Measurements from ENCODE around the gene TTC28. TPM values are rescaled to one million over a fixed set of nuclear protein-coding genes. Genes with fewer than 3 reads are reported as not detected.

Gene TTC28
- total and polyA plus RNA-seq, 8 donors = 2.2 to 18.6 (median 11.5) TPM

DNA sequence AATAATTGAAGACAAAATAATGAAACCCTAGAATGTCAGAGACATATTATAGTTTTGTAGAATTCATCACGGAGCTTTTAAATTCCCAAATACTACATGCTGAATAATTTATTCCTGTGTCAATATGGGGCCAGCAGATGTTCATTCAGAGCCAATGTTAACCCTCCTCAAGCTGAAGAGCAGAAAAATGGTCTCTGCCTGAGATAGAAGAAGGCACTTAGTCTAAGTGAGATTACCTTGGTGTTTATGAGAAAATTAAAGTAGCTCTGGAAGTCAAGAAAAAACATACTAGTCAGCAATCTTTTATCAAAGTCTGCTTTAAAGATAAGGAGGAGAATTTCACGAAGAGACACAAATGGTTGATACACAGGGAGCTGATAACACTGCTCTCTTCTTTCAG, 328.2 kb downstream of the TTC28 start:
- H3K9me3 ChIP-seq = no peaks in the 10 kb centered on the region
- H3K27ac ChIP-seq = no peak overlapping the region
- no peak for FAIRE-seq
- no peak for DNase-seq
- TF ChIP-seq, protein P1, sequence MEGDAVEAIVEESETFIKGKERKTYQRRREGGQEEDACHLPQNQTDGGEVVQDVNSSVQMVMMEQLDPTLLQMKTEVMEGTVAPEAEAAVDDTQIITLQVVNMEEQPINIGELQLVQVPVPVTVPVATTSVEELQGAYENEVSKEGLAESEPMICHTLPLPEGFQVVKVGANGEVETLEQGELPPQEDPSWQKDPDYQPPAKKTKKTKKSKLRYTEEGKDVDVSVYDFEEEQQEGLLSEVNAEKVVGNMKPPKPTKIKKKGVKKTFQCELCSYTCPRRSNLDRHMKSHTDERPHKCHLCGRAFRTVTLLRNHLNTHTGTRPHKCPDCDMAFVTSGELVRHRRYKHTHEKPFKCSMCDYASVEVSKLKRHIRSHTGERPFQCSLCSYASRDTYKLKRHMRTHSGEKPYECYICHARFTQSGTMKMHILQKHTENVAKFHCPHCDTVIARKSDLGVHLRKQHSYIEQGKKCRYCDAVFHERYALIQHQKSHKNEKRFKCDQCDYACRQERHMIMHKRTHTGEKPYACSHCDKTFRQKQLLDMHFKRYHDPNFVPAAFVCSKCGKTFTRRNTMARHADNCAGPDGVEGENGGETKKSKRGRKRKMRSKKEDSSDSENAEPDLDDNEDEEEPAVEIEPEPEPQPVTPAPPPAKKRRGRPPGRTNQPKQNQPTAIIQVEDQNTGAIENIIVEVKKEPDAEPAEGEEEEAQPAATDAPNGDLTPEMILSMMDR (IDR thresholded peaks at IDR 0.05) = no peak
- WGBS, 2 donors = 31% methylated on average over 2 of the region's 2 CpGs
- no peak overlapping the region for H3K4me3 ChIP-seq
- ATAC-seq = no peak
- no peaks in the 10 kb centered on the region for H3K4me1 ChIP-seq
- intact Hi-C loops (cut with DNase I) = no loop called here
- H3K36me3 ChIP-seq = no peaks in the 10 kb centered on the region
- H3K27me3 ChIP-seq = no peaks in the 10 kb centered on the region

DNA sequence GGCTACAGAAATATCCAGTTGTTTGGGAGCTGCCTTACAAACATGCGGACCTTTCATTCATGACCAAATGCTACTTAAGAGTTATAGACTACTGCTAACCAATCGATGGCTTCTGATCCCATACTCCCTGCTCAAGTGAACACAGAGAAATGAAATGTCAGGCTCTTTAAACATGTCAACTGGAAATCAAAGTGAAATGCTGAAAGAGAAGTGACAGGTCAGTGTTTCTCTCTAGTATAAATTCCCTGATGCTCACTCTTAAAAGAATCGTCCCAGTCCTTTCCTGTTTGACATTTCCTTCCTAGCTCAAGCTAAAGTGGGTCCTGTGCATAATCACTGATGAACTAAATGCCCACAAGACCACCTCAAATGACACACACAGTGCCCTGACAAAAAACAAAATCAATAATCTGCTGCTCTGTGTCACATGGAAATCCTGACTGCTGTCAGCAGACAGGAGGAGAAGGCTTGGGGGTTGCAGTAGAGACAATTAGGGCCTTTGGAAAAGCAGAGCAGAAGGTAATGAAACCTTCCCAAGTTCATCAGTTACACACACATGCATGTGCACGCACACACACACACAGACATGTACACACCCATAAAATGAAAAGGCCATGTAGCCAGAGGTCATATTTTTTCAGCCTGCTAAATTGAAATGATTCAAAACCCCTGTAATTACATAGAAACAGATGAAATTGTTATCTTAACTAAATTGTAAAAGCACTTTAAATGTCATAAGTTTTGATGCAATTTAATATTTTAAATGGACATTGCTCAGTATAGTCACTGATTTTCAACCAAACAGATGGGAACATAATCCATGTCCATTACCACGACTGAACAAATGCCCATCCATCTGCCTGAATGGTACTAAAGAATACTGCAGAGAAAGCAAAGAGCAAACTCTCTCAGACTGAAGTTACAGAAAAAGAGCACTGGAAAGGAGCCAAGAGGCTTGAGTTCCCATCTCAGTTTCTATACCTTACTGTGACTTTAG, 330.7 kb downstream of the TTC28 start:
- Histone ChIP-seq H3K4me3 (no peak overlapping the region), H3K36me3 (no peaks in the 10 kb centered on the region), H3K4me1 (peaks cover 0 to 8% (median 0%) of the 10 kb centered on the region in 3 donors), H3K27ac (no peak overlapping the region), H3K27me3 (no peaks in the 10 kb centered on the region), H3K9me3 (no peaks in the 10 kb centered on the region)
- no peak for ATAC-seq
- no peak for FAIRE-seq
- intact Hi-C loops (cut with DNase I) = no loop called here
- TF ChIP-seq, protein P1 (IDR thresholded peaks at IDR 0.05) = no peak
- no peak for DNase-seq
- WGBS, 2 donors = 72 to 73% methylated on average over 5 of the region's 5 CpGs

DNA sequence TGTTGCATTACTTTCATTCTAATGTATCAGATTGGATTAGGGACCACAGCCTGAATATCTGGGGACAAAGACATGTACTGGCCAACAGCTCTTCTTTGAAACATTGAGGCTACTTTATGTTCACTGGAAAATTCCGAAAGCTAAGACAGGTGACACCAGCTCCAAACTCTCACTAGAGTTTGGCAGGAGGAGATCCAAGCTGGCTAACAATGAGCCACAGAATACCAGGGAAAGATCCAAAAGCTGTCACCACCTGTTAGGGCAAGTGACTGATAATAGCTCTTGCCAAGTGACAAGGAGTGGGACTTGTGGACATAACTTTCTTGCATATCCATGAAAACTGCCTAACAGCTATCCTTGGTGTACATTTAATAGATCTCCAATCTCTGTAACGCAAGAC, 333.3 kb downstream of the TTC28 start:
- FAIRE-seq (no peak), DNase-seq (no peak), ATAC-seq (peak in 1 of 4 donors; percentile 23)
- Histone ChIP-seq H3K4me3 (no peak overlapping the region), H3K36me3 (no peaks in the 10 kb centered on the region), H3K27me3 (no peaks in the 10 kb centered on the region), H3K27ac (no peak overlapping the region), H3K4me1 (peaks cover 0 to 8% (median 0%) of the 10 kb centered on the region in 3 donors), H3K9me3 (no peaks in the 10 kb centered on the region)
- 72 to 75% methylated on average over 2 of the region's 2 CpGs for WGBS, 2 donors
- TF ChIP-seq, protein P1 (IDR thresholded peaks at IDR 0.05) = no peak
- intact Hi-C loops (cut with DNase I) = no loop called here

DNA sequence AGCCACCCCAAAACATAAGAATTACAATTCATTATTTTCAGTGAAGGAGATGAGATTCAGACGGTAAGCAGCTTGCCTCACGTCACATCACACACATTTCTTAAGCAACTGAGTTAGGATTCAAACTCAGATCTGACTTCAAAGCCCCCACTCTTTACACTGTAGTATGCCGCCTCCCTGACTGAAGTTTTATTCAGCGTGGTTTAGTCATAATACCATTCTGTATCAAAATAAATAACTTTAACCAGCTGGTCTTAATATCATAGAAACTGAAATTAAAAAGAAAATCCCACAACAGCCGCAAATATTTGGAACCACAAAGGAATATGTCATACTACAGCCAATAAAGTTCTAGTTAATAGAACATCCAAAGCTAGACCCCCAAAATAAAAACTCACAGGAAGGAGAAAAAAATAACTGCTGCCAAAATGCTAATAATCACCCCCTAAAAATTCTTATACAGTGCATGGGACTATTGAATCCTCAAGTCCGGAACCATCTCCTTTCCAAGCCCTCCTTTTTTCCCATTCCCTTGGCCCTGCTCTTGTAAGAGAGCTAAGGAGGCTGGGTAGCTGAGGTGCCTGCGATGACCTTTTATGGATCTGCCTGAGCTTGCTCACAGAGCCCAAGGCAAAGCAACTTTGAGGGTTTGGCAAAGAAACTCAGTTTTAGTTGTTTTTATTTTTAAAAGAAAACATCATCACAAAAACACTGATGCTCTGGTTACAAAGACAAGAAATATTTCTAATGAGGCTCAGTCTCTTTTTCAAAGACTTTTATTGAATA, 334.5 kb downstream of the TTC28 start:
- 89 to 93% methylated on average over 7 of the region's 7 CpGs for WGBS, 2 donors
- Histone ChIP-seq H3K4me3 (no peak overlapping the region), H3K27ac (no peak overlapping the region), H3K4me1 (peaks cover 0 to 8% (median 0%) of the 10 kb centered on the region in 3 donors), H3K36me3 (no peaks in the 10 kb centered on the region), H3K27me3 (no peaks in the 10 kb centered on the region), H3K9me3 (no peaks in the 10 kb centered on the region)
- FAIRE-seq (no peak), DNase-seq (no peak), ATAC-seq (no peak)
- intact Hi-C loops (cut with DNase I) = no loop called here
- TF ChIP-seq, protein P1 (IDR thresholded peaks at IDR 0.05) = no peak
